HCT116 (cell line): ENCODE measurements around the gene MAP3K5. TPM values are rescaled to one million over a fixed set of nuclear protein-coding genes. Genes with fewer than 3 reads are reported as not detected.
A peak's percentile ranks its signal among the peaks of the same experiment; 100 is the strongest.

Experiments used
- ATAC-seq: fragments of 200-7000 bp; cut with Tn5 transposase; 2 replicates; pipeline ENCODE4 v1.9.1; 2020; ENCODE audit warnings: mild to moderate bottlenecking, moderate library complexity
- BruUV-seq: library from RNA; stranded (reverse); fragments of 400-500 nt; replicated peaks from 2 replicates; lab custom pipeline; 2021; lab: Mats Ljungman, UMichigan
- CTCF ChIA-PET: fragments of 300-600 bp; sonication (Branson Sonifier 250); formaldehyde crosslinking; loops from one replicate; lab custom pipeline; 2021; ENCODE audit warnings: antibody characterized with exemption; lab: Charles Lee
- POLR2A ChIA-PET: fragments of 300-600, 350-600 bp; sonication (Branson Sonifier 250); formaldehyde crosslinking; loops from one replicate; lab custom pipeline; 2021; ENCODE audit warnings: antibody characterized with exemption; lab: Charles Lee
- RAD21 ChIA-PET, 2 experiments: fragments of 300-600 bp; sonication (Branson Sonifier 250); formaldehyde crosslinking; loops; one replicate each; lab custom pipeline; 2023; ENCODE audit warnings: low total read pairs in 2 of 2; ENCODE audit not compliant: uncharacterized antibody in 2 of 2, unreplicated experiment in 2 of 2, low non-redundant PET in 1 of 2; lab: Charles Lee
- DNase-seq: peaks from one replicate; pipeline ENCODE4 v3.0.0-alpha.2; 2010; ENCODE audit warnings: low read depth, low spot score
- H2AFZ ChIP-seq: fragments of 200-600 bp; shearing (Covaris generic), sonication (generic); 2 replicates; pipeline ENCODE4 v1.6.1; 2017; ENCODE audit warnings: low read depth, mixed run types, mixed read lengths, antibody characterized with exemption, low read length; ENCODE audit not compliant: poor library complexity, severe bottlenecking
- H3K27ac ChIP-seq: 2 replicates; pipeline ENCODE4 v1.5.1; 2012; ENCODE audit warnings: low read depth, low read length
- H3K27me3 ChIP-seq: fragments of 200-600 bp; sonication (generic); 2 replicates; pipeline ENCODE4 v1.6.1; 2016; ENCODE audit warnings: mixed run types, low read length, mixed read lengths; ENCODE audit not compliant: insufficient read depth
- H3K36me3 ChIP-seq, 2 experiments: fragments of 200-500 bp in 1 of 2; fragments of 200-600 bp in 1 of 2; sonication (Bioruptor generic) in 1 of 2; sonication (generic) in 1 of 2; 2 replicates each; pipeline versions ENCODE4 v1.5.1 to v1.6.1; 2014 to 2016; ENCODE audit warnings: low read length in 2 of 2, inconsistent platforms in 1 of 2, mixed read lengths in 1 of 2, mixed run types in 1 of 2; ENCODE audit not compliant: insufficient read depth in 2 of 2, control insufficient read depth in 1 of 2
- H3K4me1 ChIP-seq, 2 experiments: fragments of 200-600 bp in 1 of 2; sonication (generic) in 1 of 2; 2 replicates each; pipeline versions ENCODE4 v1.5.1 to v1.6.1; 2012 to 2017; ENCODE audit warnings: low read length in 2 of 2, inconsistent platforms in 1 of 2, mild to moderate bottlenecking in 1 of 2, mixed read lengths in 1 of 2, mixed run types in 1 of 2, moderate library complexity in 1 of 2; ENCODE audit not compliant: insufficient read depth in 2 of 2, control insufficient read depth in 1 of 2
- H3K4me2 ChIP-seq: fragments of 200-600 bp; sonication (generic); 2 replicates; pipeline ENCODE4 v1.6.1; 2017; ENCODE audit warnings: mixed run types, low read length, mixed read lengths
- H3K4me3 ChIP-seq, 2 experiments: fragments of 200-600 bp in 1 of 2; sonication (generic) in 1 of 2; replicated peaks in 1 of 2; 2 replicates each; pipeline ENCODE4 v1.5.1; 2011 to 2016; ENCODE audit warnings: low read length in 2 of 2, control low read depth in 1 of 2, low read depth in 1 of 2, mild to moderate bottlenecking in 1 of 2, mixed read lengths in 1 of 2, mixed run types in 1 of 2
- H3K79me2 ChIP-seq: fragments of 200-600 bp; sonication (generic); 2 replicates; pipeline ENCODE4 v1.6.1; 2017; ENCODE audit warnings: mild to moderate bottlenecking, mixed run types, low read length, moderate library complexity, mixed read lengths; ENCODE audit not compliant: insufficient read depth
- H3K9ac ChIP-seq: fragments of 200-600 bp; sonication (generic); 2 replicates; pipeline ENCODE4 v1.6.1; 2016; ENCODE audit warnings: low read length, mixed read lengths
- H3K9me2 ChIP-seq: fragments of 200-600 bp; sonication (generic), shearing (Covaris generic); 2 replicates; pipeline ENCODE4 v1.6.1; 2017; ENCODE audit warnings: mixed run types, mild to moderate bottlenecking, moderate library complexity; ENCODE audit not compliant: insufficient read depth
- H3K9me3 ChIP-seq, 2 experiments: fragments of 200-500 bp in 1 of 2; fragments of 200-600 bp in 1 of 2; sonication (Bioruptor generic) in 1 of 2; sonication (generic) in 1 of 2; 2 replicates each; pipeline ENCODE4 v1.6.1; 2014 to 2017; ENCODE audit warnings: low read length in 2 of 2, mixed read lengths in 2 of 2, inconsistent platforms in 1 of 2, low read depth in 1 of 2, mild to moderate bottlenecking in 1 of 2, mixed run types in 1 of 2, moderate library complexity in 1 of 2; ENCODE audit not compliant: control insufficient read depth in 1 of 2, insufficient read depth in 1 of 2
- H4K20me1 ChIP-seq: fragments of 200-600 bp; sonication (generic), shearing (Covaris generic); 2 replicates; pipeline ENCODE4 v1.6.1; 2017; ENCODE audit warnings: mixed run types, mild to moderate bottlenecking, moderate library complexity; ENCODE audit not compliant: insufficient read depth
- CBX3 ChIP-seq: IDR thresholded peaks from 2 replicates; pipeline ENCODE4 v1.6.1; 2012; ENCODE audit warnings: low read depth
- CEBPB ChIP-seq: IDR thresholded peaks from 2 replicates; pipeline ENCODE4 v1.6.1; 2012; ENCODE audit warnings: low read depth
- CTCF ChIP-seq, 3 experiments: fragments of 200-600 bp in 1 of 3; sonication (generic) in 1 of 3; IDR thresholded peaks in 2 of 3; conservative IDR thresholded peaks in 1 of 3; 2 replicates each; pipeline ENCODE4 v1.5.1; 2012 to 2017; ENCODE audit warnings: low read depth in 2 of 3, low read length in 2 of 3, antibody characterized with exemption in 1 of 3, borderline replicate concordance in 1 of 3, control low read depth in 1 of 3, mild to moderate bottlenecking in 1 of 3, mixed read lengths in 1 of 3, mixed run types in 1 of 3, moderate library complexity in 1 of 3; ENCODE audit not compliant: insufficient read depth in 1 of 3
- EGR1 ChIP-seq: IDR thresholded peaks from 2 replicates; pipeline ENCODE4 v1.6.1; 2012; ENCODE audit warnings: low read depth
- JUND ChIP-seq: IDR thresholded peaks from 2 replicates; pipeline ENCODE4 v1.6.1; 2012
- MAX ChIP-seq: IDR thresholded peaks from 2 replicates; pipeline ENCODE4 v1.6.1; 2012
- POLR2AphosphoS5 ChIP-seq: IDR thresholded peaks from 2 replicates; pipeline ENCODE4 v1.6.1; 2011; ENCODE audit warnings: mild to moderate bottlenecking, low read depth, low read length, moderate library complexity
- RAD21 ChIP-seq: IDR thresholded peaks from 2 replicates; pipeline ENCODE4 v1.6.1; 2012; ENCODE audit warnings: low read depth, mild to moderate bottlenecking
- SIN3A ChIP-seq: IDR thresholded peaks from 2 replicates; pipeline ENCODE4 v1.6.1; 2012; ENCODE audit warnings: low read depth
- TCF7L2 ChIP-seq: IDR thresholded peaks from 2 replicates; pipeline ENCODE4 v1.7.0; 2011; ENCODE audit warnings: borderline replicate concordance, inconsistent platforms; ENCODE audit not compliant: insufficient read depth, insufficient read length; ENCODE audit errors: extremely low read depth
- intact Hi-C: fragments of 100-400 bp; cut with micrococcal nuclease; formaldehyde crosslinking; loops from 2 replicates; pipeline ENCODE4 v1.10.0; 2022
- total RNA-seq: library from RNA; stranded (reverse); gene quantifications from one replicate; pipeline ENCODE4 v1.2.1, GENCODE V29; 2021; ENCODE audit not compliant: unreplicated experiment

The MAP3K5 gene
- total RNA-seq, 1 experiment from 2014 or later, result 11.8 TPM

- ChIA-PET POLR2A (no interaction called here), RAD21 (no interaction called here), CTCF (interaction anchor here (1.0 kb wide), 1 partner anchor 209 kb away, joined by 6 read pairs; the partner anchor contains the start of gene MAP3K5)
- no peaks in the 10 kb centered on the region for H3K9me3 ChIP-seq
- no peak overlapping the region for H3K9ac ChIP-seq
- H3K4me1 ChIP-seq, result no peaks in the 10 kb centered on the region
- H3K79me2 ChIP-seq, result no peaks in the 10 kb centered on the region
- no peaks in the 10 kb centered on the region for H4K20me1 ChIP-seq
- H3K4me2 ChIP-seq, result no peak overlapping the region
- H3K27ac ChIP-seq, result no peak overlapping the region
- no peak overlapping the region for H3K4me3 ChIP-seq
- peak; percentile 62; the same call in 1 of the 2 replicates for ATAC-seq
- no peaks in the 10 kb centered on the region for H3K27me3 ChIP-seq
- peaks cover 0 to 10% of the 10 kb centered on the region in 2 experiments; a peak in 1 of 4 replicates for H3K36me3 ChIP-seq
- H2AFZ ChIP-seq, result no peak overlapping the region
- peak; percentile 22 for DNase-seq
- BruUV-seq, result no TSS peak
- H3K9me2 ChIP-seq, result no peaks in the 10 kb centered on the region
- intact Hi-C loops, result loop anchor here (1.0 to 5.0 kb wide), 2 partner anchors 210 to 344 kb away; no protein-coding TSS in a partner anchor
- TF ChIP-seq EGR1, result no peak
- TF ChIP-seq RAD21, result peak; percentile 69
- TF ChIP-seq CEBPB, result no peak
- TF ChIP-seq CTCF (IDR thresholded peaks at IDR 0.05 in 2 of 3, conservative IDR thresholded peaks at IDR 0.05 in 1 of 3; ENCODE audit: borderline replicate concordance in 1 of 3, insufficient read depth in 1 of 3, low read depth in 2 of 3, low read length in 2 of 3), result peak; percentile 50 to 71 (median 66); a peak in 5 of 6 replicates
- no peak for TF ChIP-seq POLR2AphosphoS5
- no peak for TF ChIP-seq CBX3
- no peak for TF ChIP-seq TCF7L2
- no peak for TF ChIP-seq JUND
- TF ChIP-seq MAX, result no peak
- no peak for TF ChIP-seq SIN3A
These were observed 209.4 kb downstream of the MAP3K5 start for GRCh38 chr6:136582711-136583471.
